Astrocyte (in vitro differentiated cells and primary cell): ENCODE measurements around the gene KCTD12.

ENCODE experiments used
- CTCF ChIP-seq: IDR thresholded peaks from 2 replicates; pipeline ENCODE4 v1.5.1; 2011; ENCODE audit warnings: low read depth, mild to moderate bottlenecking, inconsistent platforms, low read length, moderate library complexity; ENCODE audit not compliant: insufficient read depth
- EZH2 ChIP-seq: IDR thresholded peaks from 2 replicates; pipeline ENCODE4 v1.6.1; 2012; ENCODE audit warnings: mild to moderate bottlenecking, low read length, inconsistent platforms; ENCODE audit not compliant: insufficient read depth

GRCh38 chr13:76832258-76832988 lies 53.8 kb downstream of the KCTD12 start:
- TF ChIP-seq CTCF (no peak), EZH2 (no peak)
